ENCODE data around the gene SMCO3.

The SMCO3 gene

DNA sequence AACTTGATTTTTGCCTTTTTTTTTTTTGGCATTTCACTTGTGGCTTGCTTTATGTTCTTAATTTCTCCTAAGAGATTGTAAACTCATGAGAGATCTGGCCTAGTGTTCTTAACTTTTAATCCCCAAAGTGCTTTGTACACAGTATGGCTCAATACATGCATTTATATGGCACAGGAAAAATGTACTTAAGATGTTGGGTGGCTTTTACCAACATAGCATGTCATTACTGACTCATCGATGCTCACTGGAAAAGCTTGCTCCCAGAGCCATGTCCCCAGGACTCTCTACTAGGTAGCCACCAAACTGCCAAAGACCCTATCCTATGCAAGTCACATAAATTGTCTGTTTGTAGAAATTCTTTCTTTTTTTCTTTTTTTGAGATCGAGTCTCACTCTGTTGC lies 13.1 kb upstream of the SMCO3 start:
- TF ChIP-seq, protein P1, sequence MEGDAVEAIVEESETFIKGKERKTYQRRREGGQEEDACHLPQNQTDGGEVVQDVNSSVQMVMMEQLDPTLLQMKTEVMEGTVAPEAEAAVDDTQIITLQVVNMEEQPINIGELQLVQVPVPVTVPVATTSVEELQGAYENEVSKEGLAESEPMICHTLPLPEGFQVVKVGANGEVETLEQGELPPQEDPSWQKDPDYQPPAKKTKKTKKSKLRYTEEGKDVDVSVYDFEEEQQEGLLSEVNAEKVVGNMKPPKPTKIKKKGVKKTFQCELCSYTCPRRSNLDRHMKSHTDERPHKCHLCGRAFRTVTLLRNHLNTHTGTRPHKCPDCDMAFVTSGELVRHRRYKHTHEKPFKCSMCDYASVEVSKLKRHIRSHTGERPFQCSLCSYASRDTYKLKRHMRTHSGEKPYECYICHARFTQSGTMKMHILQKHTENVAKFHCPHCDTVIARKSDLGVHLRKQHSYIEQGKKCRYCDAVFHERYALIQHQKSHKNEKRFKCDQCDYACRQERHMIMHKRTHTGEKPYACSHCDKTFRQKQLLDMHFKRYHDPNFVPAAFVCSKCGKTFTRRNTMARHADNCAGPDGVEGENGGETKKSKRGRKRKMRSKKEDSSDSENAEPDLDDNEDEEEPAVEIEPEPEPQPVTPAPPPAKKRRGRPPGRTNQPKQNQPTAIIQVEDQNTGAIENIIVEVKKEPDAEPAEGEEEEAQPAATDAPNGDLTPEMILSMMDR (IDR thresholded peaks at IDR 0.05; ENCODE audit: low read depth, low read length, poor library complexity, severe bottlenecking), result no peak
- TF ChIP-seq EZH2phosphoT487 (IDR thresholded peaks at IDR 0.05; ENCODE audit: borderline replicate concordance, low read length), result no peak
- H3K9me3 ChIP-seq (ENCODE audit: control insufficient read depth, insufficient read depth, low read length), result no peaks in the 10 kb centered on the region
- no peak overlapping the region for H3K4me3 ChIP-seq (ENCODE audit: low read length)
- no peaks in the 10 kb centered on the region for H3K79me2 ChIP-seq (ENCODE audit: control insufficient read depth, low read length)
- no peak overlapping the region for H3K4me2 ChIP-seq (ENCODE audit: low read length)
- H4K20me1 ChIP-seq (ENCODE audit: control insufficient read depth, insufficient read depth, low read depth, low read length), result no peaks in the 10 kb centered on the region
- H3K27me3 ChIP-seq (ENCODE audit: control insufficient read depth, low read length), result no peaks in the 10 kb centered on the region
- no peaks in the 10 kb centered on the region for H3K9me2 ChIP-seq (replicated peaks; ENCODE audit: control insufficient read depth, low read length)
- no peaks in the 10 kb centered on the region for H3K4me1 ChIP-seq (ENCODE audit: control insufficient read depth, low read length)
- no peaks in the 10 kb centered on the region for H3K36me3 ChIP-seq (ENCODE audit: control insufficient read depth, low read length)
- no peak overlapping the region for H3K27ac ChIP-seq (ENCODE audit: low read depth, low read length)
- H3F3A ChIP-seq (ENCODE audit: control insufficient read depth, insufficient read depth), result no peaks in the 10 kb centered on the region

DNA sequence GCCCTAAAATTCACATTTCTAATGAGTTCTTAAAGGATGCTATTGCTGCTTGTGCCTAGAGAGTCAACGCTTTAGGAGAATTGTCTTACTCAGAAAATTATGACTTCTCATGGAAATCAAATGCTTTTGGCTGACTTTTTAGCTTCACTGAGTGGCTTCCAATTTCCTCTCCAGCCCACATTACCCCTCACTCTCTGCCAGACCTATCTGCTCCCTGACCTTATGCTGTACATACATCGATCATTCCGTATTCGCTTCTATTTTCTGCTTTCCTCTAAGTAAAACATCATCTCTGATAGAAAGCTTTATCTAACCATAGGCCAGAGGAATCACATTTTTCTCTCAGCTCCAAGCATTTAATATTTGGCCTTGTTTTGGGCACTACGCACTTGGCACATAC lies 12.5 kb upstream of the SMCO3 start:
- no peaks in the 10 kb centered on the region for H3K9me2 ChIP-seq (replicated peaks; ENCODE audit: control insufficient read depth, low read length)
- H3K36me3 ChIP-seq (ENCODE audit: control insufficient read depth, low read length), result no peaks in the 10 kb centered on the region
- H3K4me1 ChIP-seq (ENCODE audit: control insufficient read depth, low read length), result no peaks in the 10 kb centered on the region
- H3F3A ChIP-seq (ENCODE audit: control insufficient read depth, insufficient read depth), result no peaks in the 10 kb centered on the region
- H3K4me3 ChIP-seq (ENCODE audit: low read length), result no peak overlapping the region
- TF ChIP-seq, protein P1 (IDR thresholded peaks at IDR 0.05; ENCODE audit: low read depth, low read length, poor library complexity, severe bottlenecking), result no peak
- TF ChIP-seq EZH2phosphoT487 (IDR thresholded peaks at IDR 0.05; ENCODE audit: borderline replicate concordance, low read length), result no peak
- H3K27ac ChIP-seq (ENCODE audit: low read depth, low read length), result no peak overlapping the region
- H4K20me1 ChIP-seq (ENCODE audit: control insufficient read depth, insufficient read depth, low read depth, low read length), result no peaks in the 10 kb centered on the region
- no peaks in the 10 kb centered on the region for H3K27me3 ChIP-seq (ENCODE audit: control insufficient read depth, low read length)
- H3K79me2 ChIP-seq (ENCODE audit: control insufficient read depth, low read length), result no peaks in the 10 kb centered on the region
- H3K4me2 ChIP-seq (ENCODE audit: low read length), result no peak overlapping the region
- H3K9me3 ChIP-seq (ENCODE audit: control insufficient read depth, insufficient read depth, low read length), result no peaks in the 10 kb centered on the region

DNA sequence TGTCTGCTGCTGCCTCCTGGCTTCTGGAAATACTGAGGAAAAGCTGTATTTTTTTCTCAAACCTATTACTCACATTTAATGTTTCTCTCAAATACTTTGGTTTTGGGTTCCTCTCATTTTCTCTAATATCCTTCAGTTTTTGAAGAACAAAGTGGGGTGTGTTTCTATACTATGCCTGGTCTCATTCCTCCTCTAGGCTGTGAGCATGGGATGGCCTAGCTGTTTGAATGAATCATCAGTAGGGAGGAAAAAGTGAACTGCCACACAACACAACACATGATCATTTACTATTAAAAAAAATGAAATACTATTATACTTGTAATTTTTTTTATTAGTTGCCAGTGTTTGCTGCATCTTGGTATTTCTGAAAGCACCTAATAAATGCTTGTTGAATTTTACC lies 11.3 kb upstream of the SMCO3 start:
- no peak overlapping the region for H3K4me3 ChIP-seq (ENCODE audit: low read length)
- no peaks in the 10 kb centered on the region for H3F3A ChIP-seq (ENCODE audit: control insufficient read depth, insufficient read depth)
- no peak overlapping the region for H3K27ac ChIP-seq (ENCODE audit: low read depth, low read length)
- no peak overlapping the region for H3K4me2 ChIP-seq (ENCODE audit: low read length)
- TF ChIP-seq, protein P1 (IDR thresholded peaks at IDR 0.05; ENCODE audit: low read depth, low read length, poor library complexity, severe bottlenecking), result no peak
- no peaks in the 10 kb centered on the region for H3K79me2 ChIP-seq (ENCODE audit: control insufficient read depth, low read length)
- no peaks in the 10 kb centered on the region for H3K9me3 ChIP-seq (ENCODE audit: control insufficient read depth, insufficient read depth, low read length)
- H3K4me1 ChIP-seq (ENCODE audit: control insufficient read depth, low read length), result no peaks in the 10 kb centered on the region
- no peaks in the 10 kb centered on the region for H3K9me2 ChIP-seq (replicated peaks; ENCODE audit: control insufficient read depth, low read length)
- no peaks in the 10 kb centered on the region for H3K27me3 ChIP-seq (ENCODE audit: control insufficient read depth, low read length)
- H3K36me3 ChIP-seq (ENCODE audit: control insufficient read depth, low read length), result no peaks in the 10 kb centered on the region
- no peaks in the 10 kb centered on the region for H4K20me1 ChIP-seq (ENCODE audit: control insufficient read depth, insufficient read depth, low read depth, low read length)

All from DOHH2 (cell line).